ENCODE data around the gene FILIP1L.

GRCh38 chr3:99817047-99817436 is 297.3 kb downstream of the FILIP1L start:
- TF ChIP-seq CTCF (IDR thresholded peaks at IDR 0.05), result no peak
- TF ChIP-seq POLR2A (IDR thresholded peaks at IDR 0.05), result no peak
- TF ChIP-seq EP300 (IDR thresholded peaks at IDR 0.05), result no peak

All from stomach (tissue), 4 donors.